ENCODE measurements around the gene HOOK1. TPM values are rescaled to one million over a fixed set of nuclear protein-coding genes. Genes with fewer than 3 reads are reported as not detected.

HOOK1 gene
- polyA plus RNA-seq, 1 donor, result 35.6 TPM

DNA sequence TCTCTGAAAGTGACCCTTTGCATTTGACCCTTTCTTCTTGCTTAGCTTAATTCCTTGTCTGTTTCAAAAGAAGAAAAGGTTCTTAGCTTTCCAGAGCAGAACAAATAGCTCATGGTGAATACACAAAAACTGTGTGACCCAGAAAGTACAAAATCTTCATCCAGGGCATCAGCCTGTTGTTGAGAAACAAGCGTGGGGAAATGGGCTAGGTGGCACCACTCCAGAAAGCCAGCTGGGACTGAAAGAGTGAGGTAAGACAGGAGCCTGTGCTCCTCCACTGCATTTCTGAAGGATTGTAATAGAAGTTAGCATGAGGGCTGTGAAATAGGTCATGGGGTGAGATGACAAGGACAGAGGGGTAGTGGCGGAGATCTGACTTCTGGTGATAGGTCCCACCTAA lies 66.0 kb downstream of the HOOK1 start:
- Histone ChIP-seq H3K27me3 (ENCODE audit: control insufficient read depth, insufficient read depth, low read length) (no peaks in the 10 kb centered on the region), H3K4me3 (ENCODE audit: low read length) (no peak overlapping the region), H3K9me3 (ENCODE audit: control insufficient read depth, low read depth, low read length) (peaks cover 16% of the 10 kb centered on the region), H3K27ac (ENCODE audit: low read length) (peak overlapping the region; percentile 41), H3K4me1 (ENCODE audit: control insufficient read depth, insufficient read depth, low read length) (peaks cover 9% of the 10 kb centered on the region), H3K36me3 (ENCODE audit: control insufficient read depth, insufficient read depth, low read length) (no peaks in the 10 kb centered on the region)
- DNase-seq, result no peak
- WGBS (ENCODE audit: insufficient coverage, low lambda C conversion rate), result no CpG with 5 or more reads among the region's 2 CpGs

DNA sequence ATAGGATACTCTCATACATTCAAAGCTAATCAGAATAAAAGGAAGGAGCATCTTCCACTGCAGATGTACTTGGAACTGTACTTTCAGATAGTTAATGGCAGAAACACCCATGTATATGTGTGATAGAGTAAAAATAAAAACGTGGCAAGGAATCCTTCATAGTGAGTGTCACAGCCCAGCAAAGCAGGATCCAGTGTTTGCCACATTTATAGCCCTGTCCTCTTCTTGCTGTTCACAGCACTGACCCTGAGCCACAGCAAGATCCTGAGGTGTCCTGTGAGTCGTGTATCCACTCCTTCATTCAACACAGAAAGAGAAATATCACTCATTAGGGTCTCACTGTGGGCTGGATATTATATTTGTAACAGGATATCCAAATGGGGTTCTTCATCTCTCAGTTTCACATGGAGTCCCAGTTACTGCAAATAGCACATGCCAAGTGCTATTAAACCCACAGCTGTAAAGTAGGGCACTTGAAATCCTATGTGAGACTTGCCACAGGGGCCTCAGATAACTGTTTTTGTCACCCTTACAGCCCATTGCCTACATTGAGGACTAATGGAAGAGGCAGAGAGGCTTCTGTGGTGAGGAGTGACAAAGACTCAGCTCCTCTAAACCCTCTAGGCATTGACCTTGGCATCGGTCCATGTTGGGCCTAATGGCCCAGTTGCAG lies 70.5 kb downstream of the HOOK1 start:
- DNase-seq, result no peak
- H3K4me3 ChIP-seq (ENCODE audit: low read length), result no peak overlapping the region
- H3K27ac ChIP-seq (ENCODE audit: low read length), result no peak overlapping the region
- H3K9me3 ChIP-seq (ENCODE audit: control insufficient read depth, low read depth, low read length), result peaks cover 6% of the 10 kb centered on the region
- no CpG with 5 or more reads among the region's 3 CpGs for WGBS (ENCODE audit: insufficient coverage, low lambda C conversion rate)
- no peaks in the 10 kb centered on the region for H3K36me3 ChIP-seq (ENCODE audit: control insufficient read depth, insufficient read depth, low read length)
- H3K27me3 ChIP-seq (ENCODE audit: control insufficient read depth, insufficient read depth, low read length), result no peaks in the 10 kb centered on the region
- peaks cover 3% of the 10 kb centered on the region for H3K4me1 ChIP-seq (ENCODE audit: control insufficient read depth, insufficient read depth, low read length)

DNA sequence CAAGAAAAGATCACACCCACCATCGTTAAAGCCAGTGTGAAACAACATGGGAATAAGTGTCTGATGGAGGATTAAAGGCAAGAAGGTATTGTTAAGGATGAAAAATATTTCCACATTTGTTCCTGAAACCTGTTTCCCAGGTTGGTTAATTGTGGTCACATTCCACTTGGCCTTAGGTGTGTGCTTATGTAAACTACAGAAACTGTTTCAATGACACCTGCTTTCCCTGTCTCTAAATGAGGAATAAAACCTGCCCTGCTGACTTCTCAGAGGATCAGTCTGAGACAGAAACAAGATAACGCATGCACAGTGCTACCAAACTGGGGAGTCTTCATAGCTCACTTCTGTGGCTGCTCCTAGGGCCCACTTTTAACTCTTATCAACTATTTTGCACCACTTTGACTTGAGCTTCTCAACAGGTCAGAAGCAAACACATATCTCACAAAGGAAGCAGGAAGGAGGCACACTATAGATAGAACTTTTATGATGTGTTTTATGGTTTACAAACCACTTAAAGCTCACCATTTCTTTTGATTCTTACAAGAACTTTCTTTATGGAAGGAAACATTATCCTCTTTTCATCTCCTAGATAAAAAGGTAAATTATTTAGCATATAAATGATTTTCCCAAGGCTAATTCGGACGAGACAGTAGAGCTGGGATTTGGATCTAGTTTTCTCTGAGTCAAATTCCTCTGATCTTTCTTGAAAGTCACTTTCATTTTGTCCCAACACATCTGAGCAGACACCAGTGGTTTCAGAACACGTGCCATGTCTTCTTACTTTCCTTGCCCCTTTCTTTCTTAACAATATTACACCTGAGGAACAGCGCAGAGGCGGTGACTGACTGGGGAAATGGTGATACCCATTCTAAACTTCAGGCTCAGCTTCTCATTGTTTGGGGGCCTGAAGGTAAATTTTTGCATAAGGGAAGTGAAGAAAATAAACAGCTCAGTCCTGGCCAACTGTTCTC lies 78.4 kb downstream of the HOOK1 start:
- Histone ChIP-seq H3K4me1 (ENCODE audit: control insufficient read depth, insufficient read depth, low read length) (peaks cover 28% of the 10 kb centered on the region), H3K36me3 (ENCODE audit: control insufficient read depth, insufficient read depth, low read length) (no peaks in the 10 kb centered on the region), H3K27me3 (ENCODE audit: control insufficient read depth, insufficient read depth, low read length) (no peaks in the 10 kb centered on the region), H3K27ac (ENCODE audit: low read length) (peak overlapping the region; percentile 86), H3K9me3 (ENCODE audit: control insufficient read depth, low read depth, low read length) (peaks cover 7% of the 10 kb centered on the region), H3K4me3 (ENCODE audit: low read length) (no peak overlapping the region)
- WGBS (ENCODE audit: insufficient coverage, low lambda C conversion rate), result 0% methylated on average over 1 of the region's 7 CpGs
- peak; percentile 81 to 95 for DNase-seq

DNA sequence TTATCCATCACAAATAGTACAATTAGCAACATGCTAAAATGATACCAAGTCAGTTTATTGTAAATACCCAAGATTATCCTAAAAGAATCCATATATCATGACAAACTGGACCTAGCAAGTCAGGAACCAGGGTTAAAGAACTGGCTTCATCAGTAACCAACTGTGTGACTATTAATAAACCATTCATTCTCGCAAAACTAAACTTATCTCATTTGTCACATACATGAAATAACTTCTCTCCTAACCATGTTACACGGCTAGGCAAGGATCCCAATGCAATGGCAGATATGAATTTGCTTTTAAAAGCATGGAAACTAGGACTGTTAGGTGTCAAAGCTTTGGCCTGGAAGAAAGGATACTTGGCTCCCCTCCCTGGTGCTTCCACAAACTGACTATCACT lies 82.4 kb downstream of the HOOK1 start:
- Histone ChIP-seq H3K9me3 (ENCODE audit: control insufficient read depth, low read depth, low read length) (no peaks in the 10 kb centered on the region), H3K27me3 (ENCODE audit: control insufficient read depth, insufficient read depth, low read length) (no peaks in the 10 kb centered on the region), H3K36me3 (ENCODE audit: control insufficient read depth, insufficient read depth, low read length) (no peaks in the 10 kb centered on the region), H3K27ac (ENCODE audit: low read length) (no peak overlapping the region), H3K4me3 (ENCODE audit: low read length) (no peak overlapping the region), H3K4me1 (ENCODE audit: control insufficient read depth, insufficient read depth, low read length) (peaks cover 21% of the 10 kb centered on the region)
- DNase-seq, result no peak
- WGBS (ENCODE audit: insufficient coverage, low lambda C conversion rate), result no CpG with 5 or more reads among the region's 2 CpGs

DNA sequence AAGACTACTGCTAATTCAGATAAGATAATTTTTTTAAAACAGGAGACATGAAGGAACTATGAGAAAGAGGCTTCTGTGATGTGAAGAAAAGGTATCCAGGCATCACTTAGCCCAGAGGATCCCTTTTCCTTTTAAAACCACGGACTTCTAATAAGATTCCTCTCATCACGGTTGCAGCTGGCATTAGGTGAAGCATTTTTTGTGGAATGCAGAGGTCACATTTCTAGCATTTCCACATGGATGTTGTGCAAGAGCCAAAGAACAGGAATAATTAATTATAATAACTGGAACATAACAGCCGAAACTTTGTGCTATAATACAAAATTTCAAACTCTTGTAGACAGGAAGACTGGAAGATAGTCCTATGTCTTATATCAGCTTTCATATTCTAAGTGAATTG lies 84.2 kb downstream of the HOOK1 start:
- WGBS (ENCODE audit: insufficient coverage, low lambda C conversion rate), result 80% methylated on average over 1 of the region's 3 CpGs
- no peaks in the 10 kb centered on the region for H3K9me3 ChIP-seq (ENCODE audit: control insufficient read depth, low read depth, low read length)
- H3K4me3 ChIP-seq (ENCODE audit: low read length), result no peak overlapping the region
- no peaks in the 10 kb centered on the region for H3K36me3 ChIP-seq (ENCODE audit: control insufficient read depth, insufficient read depth, low read length)
- H3K27me3 ChIP-seq (ENCODE audit: control insufficient read depth, insufficient read depth, low read length), result no peaks in the 10 kb centered on the region
- DNase-seq, result no peak
- no peak overlapping the region for H3K27ac ChIP-seq (ENCODE audit: low read length)
- peaks cover 5% of the 10 kb centered on the region for H3K4me1 ChIP-seq (ENCODE audit: control insufficient read depth, insufficient read depth, low read length)

DNA sequence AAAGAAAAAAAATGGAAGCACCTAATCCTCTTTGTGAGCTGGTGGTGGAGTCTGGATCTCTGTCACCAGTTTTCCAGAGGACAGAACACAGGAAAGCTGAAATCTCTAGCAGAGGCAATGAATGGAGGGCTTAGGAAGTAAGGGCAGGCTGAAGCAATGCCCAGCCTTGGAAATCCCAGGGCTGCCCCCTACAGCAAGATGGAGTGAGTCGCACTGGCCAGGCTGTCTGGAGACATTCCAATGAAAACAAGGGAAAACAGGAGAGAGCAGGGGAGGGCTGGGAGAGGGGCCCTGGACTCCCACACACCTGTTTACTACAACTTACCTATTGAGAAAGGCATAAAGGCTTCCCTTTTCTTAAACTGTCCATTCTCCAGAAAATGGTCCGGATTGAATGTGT lies 85.9 kb downstream of the HOOK1 start:
- no CpG with 5 or more reads among the region's 2 CpGs for WGBS (ENCODE audit: insufficient coverage, low lambda C conversion rate)

DNA sequence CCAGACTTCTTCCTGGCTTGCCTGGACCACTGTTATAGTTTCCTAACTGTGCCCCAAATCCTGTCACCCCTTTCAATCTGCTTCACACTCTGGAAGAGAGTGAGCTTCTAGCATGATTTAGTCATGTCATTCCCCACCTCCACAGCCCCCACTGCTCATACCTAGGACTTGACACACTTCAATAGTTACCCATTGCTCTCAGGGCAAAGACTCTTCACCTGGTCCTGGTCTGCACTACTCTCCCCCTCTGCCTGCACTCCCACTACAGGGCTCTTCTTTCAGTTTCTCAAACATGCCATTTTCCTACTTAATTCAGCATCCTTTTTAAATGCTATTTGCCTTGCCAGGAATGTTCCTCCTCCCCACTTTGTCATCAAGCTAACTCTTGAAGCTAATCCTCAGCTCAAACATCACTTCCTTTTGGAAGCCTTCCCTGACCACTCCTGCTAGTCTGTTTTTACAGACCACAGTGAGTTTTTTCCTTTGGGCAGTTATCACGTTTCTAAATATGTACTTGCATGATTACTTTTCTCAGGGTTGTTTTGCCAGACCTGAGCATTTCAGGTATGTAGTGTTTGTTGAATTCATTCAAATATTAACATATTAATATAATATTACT lies 87.1 kb downstream of the HOOK1 start:
- H3K4me3 ChIP-seq (ENCODE audit: low read length), result no peak overlapping the region
- H3K27ac ChIP-seq (ENCODE audit: low read length), result no peak overlapping the region
- no peaks in the 10 kb centered on the region for H3K36me3 ChIP-seq (ENCODE audit: control insufficient read depth, insufficient read depth, low read length)
- WGBS (ENCODE audit: insufficient coverage, low lambda C conversion rate), result 60% methylated on average over 1 of the region's 1 CpG
- no peaks in the 10 kb centered on the region for H3K27me3 ChIP-seq (ENCODE audit: control insufficient read depth, insufficient read depth, low read length)
- no peak for DNase-seq
- H3K4me1 ChIP-seq (ENCODE audit: control insufficient read depth, insufficient read depth, low read length), result peaks cover 3% of the 10 kb centered on the region
- H3K9me3 ChIP-seq (ENCODE audit: control insufficient read depth, low read depth, low read length), result no peaks in the 10 kb centered on the region

More for the DNA sequence above, 85.9 kb downstream of the HOOK1 start:
- DNase-seq, result no peak
- H3K27me3 ChIP-seq (ENCODE audit: control insufficient read depth, insufficient read depth, low read length), result no peaks in the 10 kb centered on the region
- H3K4me1 ChIP-seq (ENCODE audit: control insufficient read depth, insufficient read depth, low read length), result no peaks in the 10 kb centered on the region
- no peaks in the 10 kb centered on the region for H3K36me3 ChIP-seq (ENCODE audit: control insufficient read depth, insufficient read depth, low read length)
- H3K9me3 ChIP-seq (ENCODE audit: control insufficient read depth, low read depth, low read length), result no peaks in the 10 kb centered on the region
- H3K27ac ChIP-seq (ENCODE audit: low read length), result no peak overlapping the region
- no peak overlapping the region for H3K4me3 ChIP-seq (ENCODE audit: low read length)

DNA sequence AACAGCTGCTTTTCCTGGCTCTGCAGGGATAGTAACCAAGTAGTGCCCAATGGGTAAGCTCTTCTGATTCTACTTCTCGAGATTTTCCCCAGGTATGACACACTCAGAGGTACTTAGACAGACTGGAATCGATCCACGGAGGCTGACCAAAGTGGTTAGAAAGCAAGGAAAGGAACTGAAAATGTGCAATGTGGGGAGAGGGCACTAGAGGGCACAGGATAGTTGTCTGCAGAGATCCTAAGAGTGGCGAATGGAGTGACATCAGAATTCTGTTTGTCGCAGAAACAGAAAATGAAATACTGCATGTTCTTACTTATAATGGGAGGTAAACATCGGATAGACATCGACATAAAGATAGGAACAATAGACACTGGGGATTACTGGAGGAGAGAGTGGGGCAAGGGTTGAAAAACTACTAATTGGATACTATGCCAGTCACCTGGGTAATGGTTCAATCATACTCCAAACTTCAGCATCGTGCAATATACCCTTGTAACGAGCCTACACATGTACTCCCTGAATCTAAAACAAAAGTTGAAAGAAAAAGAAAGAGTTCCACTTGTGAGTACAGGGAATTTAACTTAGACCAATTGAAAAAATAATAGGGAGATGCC lies 88.5 kb downstream of the HOOK1 start:
- Histone ChIP-seq H3K36me3 (ENCODE audit: control insufficient read depth, insufficient read depth, low read length) (no peaks in the 10 kb centered on the region), H3K9me3 (ENCODE audit: control insufficient read depth, low read depth, low read length) (no peaks in the 10 kb centered on the region), H3K27ac (ENCODE audit: low read length) (no peak overlapping the region), H3K27me3 (ENCODE audit: control insufficient read depth, insufficient read depth, low read length) (no peaks in the 10 kb centered on the region), H3K4me3 (ENCODE audit: low read length) (no peak overlapping the region), H3K4me1 (ENCODE audit: control insufficient read depth, insufficient read depth, low read length) (peaks cover 12% of the 10 kb centered on the region)
- WGBS (ENCODE audit: insufficient coverage, low lambda C conversion rate), result 28% methylated on average over 3 of the region's 9 CpGs
- DNase-seq, result peak; percentile 35 to 59

DNA sequence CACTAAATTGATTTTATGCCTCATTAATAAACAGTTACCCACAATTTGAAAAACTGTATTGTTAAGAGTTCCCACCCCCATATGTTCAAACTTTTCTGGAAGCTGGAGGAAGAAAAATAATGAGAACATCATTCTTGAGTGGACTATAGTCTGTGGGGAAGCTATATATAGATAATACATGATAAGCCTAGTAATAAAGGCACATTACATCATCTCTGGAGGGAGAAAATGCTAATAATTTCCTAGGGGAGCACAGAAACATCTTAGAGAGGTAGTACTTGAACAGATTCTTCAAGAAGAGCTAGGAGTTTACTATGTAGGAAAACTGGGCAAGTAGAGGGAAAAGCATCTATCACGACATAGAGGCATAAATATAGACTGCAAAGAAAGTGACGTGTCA lies 92.2 kb downstream of the HOOK1 start:
- H3K4me3 ChIP-seq (ENCODE audit: low read length), result no peak overlapping the region
- H3K4me1 ChIP-seq (ENCODE audit: control insufficient read depth, insufficient read depth, low read length), result peaks cover 15% of the 10 kb centered on the region
- 40% methylated on average over 1 of the region's 2 CpGs for WGBS (ENCODE audit: insufficient coverage, low lambda C conversion rate)
- peak overlapping the region; percentile 32 for H3K27ac ChIP-seq (ENCODE audit: low read length)
- H3K27me3 ChIP-seq (ENCODE audit: control insufficient read depth, insufficient read depth, low read length), result no peaks in the 10 kb centered on the region
- H3K9me3 ChIP-seq (ENCODE audit: control insufficient read depth, low read depth, low read length), result no peaks in the 10 kb centered on the region
- H3K36me3 ChIP-seq (ENCODE audit: control insufficient read depth, insufficient read depth, low read length), result peaks cover 4% of the 10 kb centered on the region
- peak; percentile 55 to 79 for DNase-seq

DNA sequence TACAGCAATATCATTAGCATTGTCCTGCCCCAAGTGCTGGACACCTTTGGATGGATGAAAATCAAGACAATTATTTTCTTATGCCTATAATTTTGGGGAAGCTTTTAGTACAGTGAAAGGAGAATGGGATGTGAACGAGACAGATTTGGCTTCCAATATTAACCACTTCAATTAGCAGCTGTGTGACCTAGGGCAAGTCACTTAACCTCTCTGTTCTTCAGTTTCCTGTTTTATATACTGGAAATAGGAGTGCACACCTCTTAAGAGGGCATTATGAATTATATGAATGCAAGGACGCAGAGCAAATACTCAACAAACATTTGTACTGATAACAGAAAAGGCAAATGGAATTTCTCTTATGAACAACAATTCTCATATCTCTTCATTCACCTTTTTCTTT lies 93.3 kb downstream of the HOOK1 start:
- Histone ChIP-seq H3K4me3 (ENCODE audit: low read length) (no peak overlapping the region), H3K36me3 (ENCODE audit: control insufficient read depth, insufficient read depth, low read length) (peaks cover 5% of the 10 kb centered on the region), H3K27ac (ENCODE audit: low read length) (no peak overlapping the region), H3K4me1 (ENCODE audit: control insufficient read depth, insufficient read depth, low read length) (peaks cover 15% of the 10 kb centered on the region), H3K9me3 (ENCODE audit: control insufficient read depth, low read depth, low read length) (no peaks in the 10 kb centered on the region), H3K27me3 (ENCODE audit: control insufficient read depth, insufficient read depth, low read length) (no peaks in the 10 kb centered on the region)
- 100% methylated on average over 1 of the region's 2 CpGs for WGBS (ENCODE audit: insufficient coverage, low lambda C conversion rate)
- no peak for DNase-seq
